Measurements from ENCODE around the gene C10orf88. TPM values are rescaled to one million over a fixed set of nuclear protein-coding genes. Genes with fewer than 3 reads are reported as not detected.

Gene C10orf88
- total and polyA plus RNA-seq, 9 of the 15 experiments (the other 6 are each of a cell fraction or from before 2014, with no cell fraction given), result 2.5 to 9.6 (median 7.5) TPM

GRCh38 chr10:122954731-122955050, 664 bp upstream of the C10orf88 start:
- no peak for FAIRE-seq
- no peak for ATAC-seq
- peak overlapping the region; percentile 87 for H3K4me3 ChIP-seq
- no peaks in the 10 kb centered on the region for H4K20me1 ChIP-seq (replicated peaks; ENCODE audit: control insufficient read depth, insufficient read depth, low read length)
- peaks cover 4 to 11% of the 10 kb centered on the region in 2 experiments; a peak in 3 of 5 replicates for H3K4me1 ChIP-seq (replicated peaks in 1 of 2; ENCODE audit: control insufficient read depth in 2 of 2, insufficient read depth in 2 of 2, low read length in 2 of 2)
- H3K4me2 ChIP-seq (ENCODE audit: insufficient read depth, low read length), result peak overlapping the region; percentile 79
- H3K79me2 ChIP-seq (ENCODE audit: control insufficient read depth, insufficient read depth, low read length), result peaks cover 44% of the 10 kb centered on the region
- H3K36me3 ChIP-seq (ENCODE audit: control insufficient read depth, insufficient read depth, low read length), result peaks cover 17% of the 10 kb centered on the region; the same call in 1 of the 3 replicates
- H3K9me1 ChIP-seq (ENCODE audit: control insufficient read depth, insufficient read depth, low read length), result no peaks in the 10 kb centered on the region
- DNase-seq (ENCODE audit: extremely low read depth in 1 of 4, low spot score in 3 of 4), result no peak
- TF ChIP-seq NR3C1 (CRISPR knock-in tag; IDR thresholded peaks at IDR 0.05) (no peak), NR2C2 (CRISPR knock-in tag; IDR thresholded peaks at IDR 0.05) (no peak), NR2C2 (tag; IDR thresholded peaks at IDR 0.05) (peak; percentile 53; the same call in 1 of the 2 replicates), ZNF511 (CRISPR knock-in tag; IDR thresholded peaks at IDR 0.05) (0 out of 2 replicates have a peak, but pooled peaks have one; percentile 0)
- in situ Hi-C loops (cut with MboI) (no loop called here), intact Hi-C loops (cut with micrococcal nuclease) (loop anchor here (5.0 kb wide), 1 partner anchor 77 kb away; the partner anchor contains the start of gene FAM24B)
- WGBS (ENCODE audit: insufficient coverage, low coverage, missing lambda C conversion rate), result 37% methylated on average over 10 of the region's 13 CpGs
- H3K9me3 ChIP-seq (replicated peaks; ENCODE audit: control insufficient read depth, insufficient read depth, low read depth, low read length), result no peaks in the 10 kb centered on the region
- H3K9ac ChIP-seq (ENCODE audit: insufficient read depth in 1 of 2, low read depth in 2 of 2, low read length in 2 of 2), result peak overlapping the region; percentile 84 to 92
- ChIA-PET POLR2A (interaction anchor here (1.5 kb wide), 1 partner anchor 9 kb away, joined by 4 read pairs; no protein-coding TSS in a partner anchor), CTCF (ENCODE audit: low intra/inter-chr PET ratio) (no interaction called here)
- no peaks in the 10 kb centered on the region for H3K27me3 ChIP-seq (ENCODE audit: control insufficient read depth in 2 of 2, insufficient read depth in 2 of 2, low read length in 2 of 2)
- H2AFZ ChIP-seq (ENCODE audit: low read depth, low read length), result peak overlapping the region; percentile 93
- H3K27ac ChIP-seq (ENCODE audit: extremely low read depth, low read depth, low read length), result peak overlapping the region; percentile 74
- TSS peak; percentile 66 for BruUV-seq (replicated peaks)

GRCh38 chr10:122949296-122949695, 4.7 kb downstream of the C10orf88 start:
- Histone ChIP-seq H4K20me1 (replicated peaks; ENCODE audit: control insufficient read depth, insufficient read depth, low read length) (no peaks in the 10 kb centered on the region), H3K4me3 (no peak overlapping the region), H3K27me3 (ENCODE audit: control insufficient read depth in 2 of 2, insufficient read depth in 2 of 2, low read length in 2 of 2) (no peaks in the 10 kb centered on the region), H3K36me3 (ENCODE audit: control insufficient read depth, insufficient read depth, low read length) (peaks cover 42% of the 10 kb centered on the region; the same call in 1 of the 3 replicates), H3K79me2 (ENCODE audit: control insufficient read depth, insufficient read depth, low read length) (peaks cover 16% of the 10 kb centered on the region), H3K4me1 (replicated peaks in 1 of 2; ENCODE audit: control insufficient read depth in 2 of 2, insufficient read depth in 2 of 2, low read length in 2 of 2) (peaks cover 0 to 5% of the 10 kb centered on the region in 2 experiments; a peak in 3 of 5 replicates), H2AFZ (ENCODE audit: low read depth, low read length) (no peak overlapping the region), H3K4me2 (ENCODE audit: insufficient read depth, low read length) (no peak overlapping the region), H3K9me1 (ENCODE audit: control insufficient read depth, insufficient read depth, low read length) (no peaks in the 10 kb centered on the region), H3K9ac (ENCODE audit: insufficient read depth in 1 of 2, low read depth in 2 of 2, low read length in 2 of 2) (no peak overlapping the region), H3K27ac (ENCODE audit: extremely low read depth, low read depth, low read length) (no peak overlapping the region), H3K9me3 (replicated peaks; ENCODE audit: control insufficient read depth, insufficient read depth, low read depth, low read length) (no peaks in the 10 kb centered on the region)
- 93% methylated on average over 3 of the region's 3 CpGs for WGBS (ENCODE audit: insufficient coverage, low coverage, missing lambda C conversion rate)
- ATAC-seq (no peak), FAIRE-seq (no peak), DNase-seq (ENCODE audit: extremely low read depth in 1 of 4, low spot score in 3 of 4) (no peak)
- ChIA-PET CTCF (ENCODE audit: low intra/inter-chr PET ratio) (no interaction called here), POLR2A (no interaction called here)
- no TSS peak for BruUV-seq (replicated peaks)
- intact Hi-C loops (cut with micrococcal nuclease) (no loop called here), in situ Hi-C loops (cut with MboI) (no loop called here)
- TF ChIP-seq NFE2L1 (tag; IDR thresholded peaks at IDR 0.05; ENCODE audit: borderline replicate concordance, low read depth) (no peak), ARNT (IDR thresholded peaks at IDR 0.05) (no peak), ZNF212 (CRISPR knock-in tag; IDR thresholded peaks at IDR 0.05) (no peak)
